SK-N-MC (cell line): ENCODE data around the gene GUF1.

Experiments
- EZH2 ChIP-seq: fragments of 200-600 bp; sonication (generic); IDR thresholded peaks from one replicate; pipeline ENCODE4 v1.6.1; 2017; ENCODE audit warnings: antibody characterized with exemption
- POLR2AphosphoS5 ChIP-seq: IDR thresholded peaks from 2 replicates; pipeline ENCODE4 v1.6.1; 2012; ENCODE audit warnings: mild to moderate bottlenecking, low read depth, low read length, borderline replicate concordance

DNA sequence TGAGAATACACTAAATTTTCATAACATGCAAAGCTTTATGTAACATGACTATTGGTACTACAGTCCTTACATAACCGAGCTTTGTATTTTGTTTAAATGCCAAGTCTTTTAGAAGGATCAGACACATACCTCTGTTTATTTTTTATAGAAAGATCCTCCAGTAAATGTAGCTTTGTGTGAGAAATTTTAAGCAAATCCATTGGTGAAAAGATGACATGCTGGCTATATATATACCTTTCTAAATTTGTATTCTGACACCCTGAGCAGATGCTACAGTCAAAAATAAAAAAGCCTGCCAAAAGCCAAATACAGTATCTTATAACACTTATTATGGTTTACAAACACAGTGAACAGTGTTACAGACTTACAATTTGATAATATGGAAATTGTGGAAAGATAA lies 26.8 kb upstream of the GUF1 start, which contains the start of gene YIPF7:
- TF ChIP-seq EZH2 (no peak), POLR2AphosphoS5 (no peak)
